Activated CD8-positive, alpha-beta T cell treated with anti-CD3 and anti-CD28 coated beads for 36 hours (primary cell): Measurements from ENCODE around the gene PSME2. TPM values are rescaled to one million over a fixed set of nuclear protein-coding genes. Genes with fewer than 3 reads are reported as not detected.
A peak's percentile ranks its signal among the peaks of the same experiment; 100 is the strongest.

ENCODE experiments used
- ATAC-seq: fragments of 200-7000 bp; cut with Tn5 transposase; one replicate; pipeline ENCODE4 v1.10.0; 2021; ENCODE audit warnings: mild to moderate bottlenecking, moderate library complexity
- CTCF ChIA-PET: fragments of 350-600 bp; sonication (Branson Sonifier 250); formaldehyde crosslinking; loops from one replicate; lab custom pipeline; 2021; ENCODE audit warnings: antibody characterized with exemption; lab: Charles Lee
- POLR2A ChIA-PET: fragments of 350-600 bp; sonication (Branson Sonifier 250); formaldehyde crosslinking; loops from one replicate; lab custom pipeline; 2021; ENCODE audit warnings: antibody characterized with exemption; lab: Charles Lee
- DNase-seq: peaks from one replicate; pipeline ENCODE4 v3.0.0-alpha.2; 2020
- H3K27ac Mint-ChIP-seq: one replicate; pipeline ENCODE4 v1.8.0; 2021; ENCODE audit warnings: mild to moderate bottlenecking, mixed read lengths
- H3K27me3 Mint-ChIP-seq: one replicate; pipeline ENCODE4 v1.8.0; 2021; ENCODE audit warnings: mixed read lengths
- H3K36me3 Mint-ChIP-seq: one replicate; pipeline ENCODE4 v1.8.0; 2021; ENCODE audit warnings: low read depth, mixed read lengths
- H3K4me1 Mint-ChIP-seq: one replicate; pipeline ENCODE4 v1.8.0; 2021; ENCODE audit warnings: low read depth, mixed read lengths
- H3K4me3 Mint-ChIP-seq: one replicate; pipeline ENCODE4 v1.8.0; 2021; ENCODE audit warnings: mild to moderate bottlenecking, moderate library complexity, mixed read lengths
- H3K9me3 Mint-ChIP-seq: one replicate; pipeline ENCODE4 v1.8.0; 2021; ENCODE audit warnings: mixed read lengths
- intact Hi-C: fragments of 100-400 bp; cut with micrococcal nuclease; formaldehyde crosslinking; loops from one replicate; pipeline ENCODE4 v1.10.0; 2022
- total RNA-seq, 2 experiments: library from RNA; stranded (reverse); gene quantifications; one replicate each; pipeline ENCODE4 v1.2.3, GENCODE V29; 2021
- TF ChIP-seq, protein P1 (sequence below): fragments of 200-600 bp; IDR thresholded peaks from one replicate; pipeline ENCODE4 v1.8.0; 2022; ENCODE audit warnings: antibody characterized with exemption, mild to moderate bottlenecking

PSME2 gene
- total RNA-seq, 2 experiments from 2014 or later: 440 TPM

- Mint-ChIP-seq H3K9me3 (no peaks in the 10 kb centered on the region), H3K27ac (peak overlapping the region; percentile 98), H3K4me1 (peaks cover 54% of the 10 kb centered on the region), H3K36me3 (peaks cover 65% of the 10 kb centered on the region), H3K27me3 (no peaks in the 10 kb centered on the region), H3K4me3 (peak overlapping the region; percentile 89)
- DNase-seq: no peak
- POLR2A ChIA-PET: interaction anchor here (1.0 to 10.7 kb wide), 12 partner anchors 8 to 69 kb away, joined by 3 to 178 read pairs (median 6); partner anchors contain the start of genes CHMP4A, DCAF11, IPO4 and IRF9
- intact Hi-C loops: no loop called here
- no peak for ATAC-seq
- TF ChIP-seq, protein P1, sequence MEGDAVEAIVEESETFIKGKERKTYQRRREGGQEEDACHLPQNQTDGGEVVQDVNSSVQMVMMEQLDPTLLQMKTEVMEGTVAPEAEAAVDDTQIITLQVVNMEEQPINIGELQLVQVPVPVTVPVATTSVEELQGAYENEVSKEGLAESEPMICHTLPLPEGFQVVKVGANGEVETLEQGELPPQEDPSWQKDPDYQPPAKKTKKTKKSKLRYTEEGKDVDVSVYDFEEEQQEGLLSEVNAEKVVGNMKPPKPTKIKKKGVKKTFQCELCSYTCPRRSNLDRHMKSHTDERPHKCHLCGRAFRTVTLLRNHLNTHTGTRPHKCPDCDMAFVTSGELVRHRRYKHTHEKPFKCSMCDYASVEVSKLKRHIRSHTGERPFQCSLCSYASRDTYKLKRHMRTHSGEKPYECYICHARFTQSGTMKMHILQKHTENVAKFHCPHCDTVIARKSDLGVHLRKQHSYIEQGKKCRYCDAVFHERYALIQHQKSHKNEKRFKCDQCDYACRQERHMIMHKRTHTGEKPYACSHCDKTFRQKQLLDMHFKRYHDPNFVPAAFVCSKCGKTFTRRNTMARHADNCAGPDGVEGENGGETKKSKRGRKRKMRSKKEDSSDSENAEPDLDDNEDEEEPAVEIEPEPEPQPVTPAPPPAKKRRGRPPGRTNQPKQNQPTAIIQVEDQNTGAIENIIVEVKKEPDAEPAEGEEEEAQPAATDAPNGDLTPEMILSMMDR: no peak
- CTCF ChIA-PET: interaction anchor here (1.2 to 8.0 kb wide), 9 partner anchors 9 to 163 kb away, joined by 3 to 91 read pairs (median 9); partner anchors contain the start of genes CIDEB, IRF9 and PSME1
Observed at GRCh38 chr14:24145219-24145618, 1.2 kb downstream of the PSME2 start.

DNA sequence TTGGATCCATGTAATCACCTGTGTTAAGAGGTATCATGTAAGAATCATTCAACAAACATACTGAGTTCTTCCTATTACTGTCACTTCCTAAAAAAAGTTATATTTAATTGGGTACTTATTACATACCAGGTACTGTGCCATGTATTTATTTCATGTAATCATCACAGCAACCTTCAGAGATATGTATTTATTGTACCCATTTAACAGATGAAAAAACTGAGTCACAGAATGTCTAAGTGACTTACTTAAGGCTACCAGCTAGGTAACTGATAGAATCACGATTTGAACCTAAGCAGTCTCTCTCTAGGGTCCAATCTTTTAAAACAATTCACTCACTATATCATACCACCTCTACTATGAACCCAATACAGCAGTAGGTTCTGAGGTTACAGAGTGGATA is 2.0 kb downstream of the PSME2 start:
- H3K4me1 Mint-ChIP-seq: peaks cover 54% of the 10 kb centered on the region
- intact Hi-C loops: no loop called here
- ChIA-PET POLR2A (interaction anchor here (0.9 to 10.7 kb wide), 5 partner anchors 9 to 45 kb away, joined by 3 to 178 read pairs (median 4); partner anchors contain the start of genes DCAF11, IRF9 and NRL), CTCF (interaction anchor here (1.3 to 8.0 kb wide), 4 partner anchors 16 to 164 kb away, joined by 3 to 91 read pairs (median 8); partner anchors contain the start of genes CIDEB and IRF9)
- H3K4me3 Mint-ChIP-seq: peak overlapping the region; percentile 89
- H3K27ac Mint-ChIP-seq: peak overlapping the region; percentile 67
- no peaks in the 10 kb centered on the region for H3K9me3 Mint-ChIP-seq
- no peak for ATAC-seq
- no peaks in the 10 kb centered on the region for H3K27me3 Mint-ChIP-seq
- peaks cover 67% of the 10 kb centered on the region for H3K36me3 Mint-ChIP-seq
- TF ChIP-seq, protein P1: no peak
- DNase-seq: no peak

GRCh38 chr14:24143511-24143910 is 2.9 kb downstream of the PSME2 start:
- Mint-ChIP-seq H3K36me3 (peaks cover 67% of the 10 kb centered on the region), H3K4me3 (no peak overlapping the region), H3K27ac (peak overlapping the region; percentile 72), H3K4me1 (peaks cover 54% of the 10 kb centered on the region), H3K27me3 (no peaks in the 10 kb centered on the region), H3K9me3 (no peaks in the 10 kb centered on the region)
- intact Hi-C loops: no loop called here
- TF ChIP-seq, protein P1: no peak
- DNase-seq (no peak), ATAC-seq (no peak)
- CTCF ChIA-PET: interaction anchor here (1.3 to 1.8 kb wide), 4 partner anchors 17 to 165 kb away, joined by 3 to 10 read pairs (median 6); partner anchors contain the start of genes CIDEB and IRF9
- POLR2A ChIA-PET: interaction anchor here (0.8 to 10.7 kb wide), 7 partner anchors 10 to 70 kb away, joined by 3 to 178 read pairs (median 4); partner anchors contain the start of genes CHMP4A, DCAF11, IRF9 and NRL

- peaks cover 68% of the 10 kb centered on the region for H3K4me1 Mint-ChIP-seq
- POLR2A ChIA-PET: interaction anchor here (0.6 to 2.3 kb wide), 14 partner anchors 8 to 85 kb away, joined by 3 to 19 read pairs (median 4); partner anchors contain the start of genes DCAF11, IPO4, IRF9 and NRL
Observed at GRCh38 chr14:24141097-24141880, 5.1 kb downstream of the PSME2 start, which contains the start of gene EMC9. Gene EMC9 (minus strand): TSS chr14:24141591. CDS start chr14:24141304, 287 bp downstream.

More at GRCh38 chr14:24141097-24141880, 5.1 kb downstream of the PSME2 start, which contains the start of gene EMC9:
- no peaks in the 10 kb centered on the region for H3K9me3 Mint-ChIP-seq
- no peaks in the 10 kb centered on the region for H3K27me3 Mint-ChIP-seq
- CTCF ChIA-PET: interaction anchor here (0.7 to 1.7 kb wide), 8 partner anchors 9 to 100 kb away, joined by 3 to 15 read pairs (median 6); partner anchors contain the start of genes DCAF11, IRF9 and NRL
- H3K4me3 Mint-ChIP-seq: peak within 1 kb of the TSS; percentile 97
- TF ChIP-seq, protein P1: peak; percentile 39
- H3K36me3 Mint-ChIP-seq: peaks cover 83% of the 10 kb centered on the region
- intact Hi-C loops: loop anchor here (2.0 kb wide), 1 partner anchor 26 kb away; the partner anchor contains the start of genes DCAF11 and NRL
- ATAC-seq (peak; percentile 87), DNase-seq (peak; percentile 100)
- peak within 1 kb of the TSS; percentile 97 for H3K27ac Mint-ChIP-seq
